ENCODE results near the gene FGD4.

The FGD4 gene

GRCh38 chr12:32423559-32423958 lies 24.2 kb downstream of the FGD4 start:
- no peak overlapping the region for H3K27ac ChIP-seq
- no peaks in the 10 kb centered on the region for H4K20me1 ChIP-seq (ENCODE audit: insufficient read depth)
- peaks cover 10% of the 10 kb centered on the region for H3K4me1 ChIP-seq (ENCODE audit: low read depth, poor library complexity, severe bottlenecking)
- no peak overlapping the region for H2AFZ ChIP-seq (ENCODE audit: low read depth)
- H3K27me3 ChIP-seq (ENCODE audit: insufficient read depth, low read depth) = no peaks in the 10 kb centered on the region
- H3K79me2 ChIP-seq (ENCODE audit: insufficient read depth, low read depth) = no peaks in the 10 kb centered on the region
- no peak overlapping the region for H3K4me3 ChIP-seq (IDR thresholded peaks at IDR 0.05; ENCODE audit: insufficient read depth, low read depth, low read length)
- H3K9ac ChIP-seq = no peak overlapping the region
- TF ChIP-seq CTCF (conservative IDR thresholded peaks at IDR 0.05; ENCODE audit: low read depth, low read length) = no peak
- no peaks in the 10 kb centered on the region for H3K36me3 ChIP-seq (ENCODE audit: insufficient read depth)
- no peak overlapping the region for H3K4me2 ChIP-seq

GRCh38 chr12:32431025-32431424 lies 31.7 kb downstream of the FGD4 start:
- no peak overlapping the region for H3K4me2 ChIP-seq
- H3K4me3 ChIP-seq (IDR thresholded peaks at IDR 0.05; ENCODE audit: insufficient read depth, low read depth, low read length) = no peak overlapping the region
- H3K27ac ChIP-seq = no peak overlapping the region
- no peaks in the 10 kb centered on the region for H3K36me3 ChIP-seq (ENCODE audit: insufficient read depth)
- no peaks in the 10 kb centered on the region for H3K79me2 ChIP-seq (ENCODE audit: insufficient read depth, low read depth)
- H4K20me1 ChIP-seq (ENCODE audit: insufficient read depth) = no peaks in the 10 kb centered on the region
- no peak for TF ChIP-seq CTCF (conservative IDR thresholded peaks at IDR 0.05; ENCODE audit: low read depth, low read length)
- no peak overlapping the region for H2AFZ ChIP-seq (ENCODE audit: low read depth)
- no peak overlapping the region for H3K9ac ChIP-seq
- H3K4me1 ChIP-seq (ENCODE audit: low read depth, poor library complexity, severe bottlenecking) = no peaks in the 10 kb centered on the region
- no peaks in the 10 kb centered on the region for H3K27me3 ChIP-seq (ENCODE audit: insufficient read depth, low read depth)

GRCh38 chr12:32435921-32436705 lies 36.8 kb downstream of the FGD4 start:
- no peak overlapping the region for H2AFZ ChIP-seq (ENCODE audit: low read depth)
- H3K36me3 ChIP-seq (ENCODE audit: insufficient read depth) = no peaks in the 10 kb centered on the region
- H3K4me3 ChIP-seq (IDR thresholded peaks at IDR 0.05; ENCODE audit: insufficient read depth, low read depth, low read length) = no peak overlapping the region
- H3K27me3 ChIP-seq (ENCODE audit: insufficient read depth, low read depth) = no peaks in the 10 kb centered on the region
- H3K4me1 ChIP-seq (ENCODE audit: low read depth, poor library complexity, severe bottlenecking) = no peaks in the 10 kb centered on the region
- no peak overlapping the region for H3K4me2 ChIP-seq
- no peaks in the 10 kb centered on the region for H3K79me2 ChIP-seq (ENCODE audit: insufficient read depth, low read depth)
- no peak for TF ChIP-seq CTCF (conservative IDR thresholded peaks at IDR 0.05; ENCODE audit: low read depth, low read length)
- no peak overlapping the region for H3K9ac ChIP-seq
- H4K20me1 ChIP-seq (ENCODE audit: insufficient read depth) = no peaks in the 10 kb centered on the region
- no peak overlapping the region for H3K27ac ChIP-seq

GRCh38 chr12:32437095-32437515 lies 37.7 kb downstream of the FGD4 start:
- H3K4me3 ChIP-seq (IDR thresholded peaks at IDR 0.05; ENCODE audit: insufficient read depth, low read depth, low read length) = no peak overlapping the region
- no peak overlapping the region for H3K4me2 ChIP-seq
- no peak overlapping the region for H3K27ac ChIP-seq
- no peak for TF ChIP-seq CTCF (conservative IDR thresholded peaks at IDR 0.05; ENCODE audit: low read depth, low read length)
- no peaks in the 10 kb centered on the region for H3K79me2 ChIP-seq (ENCODE audit: insufficient read depth, low read depth)
- no peaks in the 10 kb centered on the region for H3K4me1 ChIP-seq (ENCODE audit: low read depth, poor library complexity, severe bottlenecking)
- no peak overlapping the region for H3K9ac ChIP-seq
- H2AFZ ChIP-seq (ENCODE audit: low read depth) = no peak overlapping the region
- H3K36me3 ChIP-seq (ENCODE audit: insufficient read depth) = no peaks in the 10 kb centered on the region
- H3K27me3 ChIP-seq (ENCODE audit: insufficient read depth, low read depth) = no peaks in the 10 kb centered on the region
- H4K20me1 ChIP-seq (ENCODE audit: insufficient read depth) = no peaks in the 10 kb centered on the region
